Epithelial cell of esophagus (primary cell): ENCODE data around the gene PALLD.

Experiments used
- DNase-seq: peaks from one replicate; pipeline ENCODE4 v3.0.0; 2010; ENCODE audit warnings: low read depth
- H3K4me3 ChIP-seq: 2 replicates; pipeline ENCODE4 v1.5.1; 2011; ENCODE audit warnings: mild to moderate bottlenecking, low read length, control low read depth
- CTCF ChIP-seq: IDR thresholded peaks from 2 replicates; pipeline ENCODE4 v1.5.1; 2011; ENCODE audit warnings: low read depth, mild to moderate bottlenecking, low read length, control low read depth, inconsistent platforms; ENCODE audit not compliant: insufficient read depth; ENCODE audit errors: missing control alignments

The PALLD gene

DNA sequence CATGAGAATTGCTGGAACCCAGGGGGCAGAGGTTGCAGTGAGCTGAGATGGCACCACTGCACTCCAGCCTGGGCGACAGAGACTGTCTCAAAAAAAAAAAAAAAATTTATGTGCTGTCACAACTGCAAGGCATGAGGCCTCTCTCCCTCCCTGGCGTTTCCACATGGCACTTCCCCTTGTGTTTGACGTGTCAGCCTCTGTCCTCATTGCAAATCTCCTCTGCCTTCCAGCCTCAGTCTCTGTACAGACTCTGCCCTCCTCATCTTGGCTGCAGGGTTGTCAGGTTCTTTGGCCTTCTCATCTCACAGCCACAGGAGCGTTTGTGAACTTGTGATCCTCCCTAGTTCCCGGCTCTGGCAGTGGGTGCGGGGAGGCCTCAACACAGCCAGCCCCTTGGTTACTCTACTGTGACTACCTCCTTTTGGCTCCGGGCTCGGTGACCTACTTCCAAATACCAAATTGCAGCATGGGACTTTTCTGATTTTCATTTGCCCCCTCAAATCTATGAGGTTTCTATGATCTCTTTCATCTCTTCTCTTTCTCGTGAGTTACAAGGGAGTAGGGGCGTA, 263.2 kb downstream of the PALLD start:
- DNase-seq: no peak
- no peak for TF ChIP-seq CTCF
- H3K4me3 ChIP-seq: no peak overlapping the region

DNA sequence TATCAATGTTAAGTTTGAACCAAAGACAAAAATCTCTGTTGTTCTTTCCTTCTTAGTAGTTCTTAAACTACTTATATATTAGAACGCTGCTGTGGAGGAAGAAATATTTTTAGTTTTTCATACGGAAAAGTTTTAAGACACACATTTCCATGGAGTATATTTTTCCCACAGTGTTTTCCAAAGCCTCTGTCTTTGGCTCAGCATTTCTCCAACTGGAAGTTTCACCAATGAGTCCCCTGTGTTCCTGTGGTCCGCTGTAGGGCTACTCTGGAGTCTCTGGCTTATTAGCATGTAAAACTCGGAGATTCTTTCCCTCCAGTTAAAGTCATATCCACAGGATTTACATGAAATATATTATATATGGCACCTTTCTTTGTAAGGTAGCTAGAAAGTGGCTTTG, 264.2 kb downstream of the PALLD start:
- H3K4me3 ChIP-seq: no peak overlapping the region
- DNase-seq: no peak
- no peak for TF ChIP-seq CTCF

- DNase-seq: no peak
- no peak overlapping the region for H3K4me3 ChIP-seq
- no peak for TF ChIP-seq CTCF
Measured at GRCh38 chr4:168765322-168765721, 268.5 kb downstream of the PALLD start.

- TF ChIP-seq CTCF: no peak
- H3K4me3 ChIP-seq: no peak overlapping the region
- peak; percentile 45 for DNase-seq
Measured at GRCh38 chr4:168765726-168766125, 268.9 kb downstream of the PALLD start.

GRCh38 chr4:168766604-168767316, 269.9 kb downstream of the PALLD start:
- no peak for DNase-seq
- no peak for TF ChIP-seq CTCF
- no peak overlapping the region for H3K4me3 ChIP-seq

DNA sequence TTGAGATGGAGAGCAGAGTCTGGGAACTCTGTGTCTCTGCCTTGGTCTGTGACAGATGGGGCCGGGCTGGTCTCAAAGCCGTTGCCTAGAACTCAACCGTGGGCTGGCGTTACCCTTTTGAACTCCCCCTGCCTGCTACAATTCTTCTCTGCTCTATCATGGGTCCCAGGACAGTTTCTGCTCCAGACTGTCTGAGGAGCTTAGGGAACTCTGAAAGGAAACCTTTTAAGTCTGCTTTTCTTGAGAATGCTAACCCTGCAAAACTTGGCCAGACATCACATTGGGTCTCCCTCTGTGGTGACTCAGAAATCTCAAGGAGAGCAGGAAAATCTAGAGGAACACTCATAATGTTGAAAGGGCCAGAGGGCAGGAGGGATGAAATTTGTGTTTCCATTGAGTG, 272.6 kb downstream of the PALLD start:
- no peak for TF ChIP-seq CTCF
- peak; percentile 69 for DNase-seq
- H3K4me3 ChIP-seq: no peak overlapping the region

GRCh38 chr4:168769837-168770236, 273.0 kb downstream of the PALLD start:
- DNase-seq: no peak
- no peak overlapping the region for H3K4me3 ChIP-seq
- no peak for TF ChIP-seq CTCF
